DOHH2 (cell line): ENCODE results near the gene VSIG8.
A peak's percentile ranks its signal among the peaks of the same experiment; 100 is the strongest.

Experiments used
- H3F3A ChIP-seq: fragments of 200-600 bp; sonication (generic), shearing (Covaris generic); 2 replicates; pipeline ENCODE4 v1.6.0; 2016; ENCODE audit warnings: antibody characterized with exemption, mild to moderate bottlenecking; ENCODE audit not compliant: control insufficient read depth, insufficient read depth
- H3K27ac ChIP-seq: fragments of 200-600 bp; sonication (generic); 2 replicates; pipeline ENCODE4 v1.5.1; 2014; ENCODE audit warnings: low read depth, mild to moderate bottlenecking, low read length, moderate library complexity
- H3K27me3 ChIP-seq: fragments of 200-600 bp; sonication (generic); 2 replicates; pipeline ENCODE4 v1.6.1; 2014; ENCODE audit warnings: mild to moderate bottlenecking, low read length, mixed read lengths; ENCODE audit not compliant: control insufficient read depth
- H3K36me3 ChIP-seq: fragments of 200-600 bp; sonication (generic); 2 replicates; pipeline ENCODE4 v1.6.1; 2014; ENCODE audit warnings: mild to moderate bottlenecking, low read length, moderate library complexity, mixed read lengths; ENCODE audit not compliant: control insufficient read depth
- H3K4me1 ChIP-seq: fragments of 200-600 bp; sonication (generic); 2 replicates; pipeline ENCODE4 v1.6.1; 2014; ENCODE audit warnings: mild to moderate bottlenecking, low read length, mixed read lengths; ENCODE audit not compliant: control insufficient read depth
- H3K4me2 ChIP-seq: fragments of 200-600 bp; sonication (generic); 2 replicates; pipeline ENCODE4 v1.6.0; 2014; ENCODE audit warnings: mild to moderate bottlenecking, low read length, moderate library complexity
- H3K4me3 ChIP-seq: fragments of 200-600 bp; sonication (generic); 2 replicates; pipeline ENCODE4 v1.5.1; 2014; ENCODE audit warnings: mild to moderate bottlenecking, low read length, mixed read lengths
- H3K79me2 ChIP-seq: fragments of 200-600 bp; sonication (generic); 2 replicates; pipeline ENCODE4 v1.6.1; 2014; ENCODE audit warnings: mild to moderate bottlenecking, low read length, mixed read lengths; ENCODE audit not compliant: control insufficient read depth
- H3K9me2 ChIP-seq: fragments of 200-600 bp; sonication (generic); replicated peaks from 2 replicates; pipeline ENCODE4 v1.6.1; 2014; ENCODE audit warnings: mild to moderate bottlenecking, low read length, mixed read lengths; ENCODE audit not compliant: control insufficient read depth
- H3K9me3 ChIP-seq: fragments of 200-600 bp; sonication (generic); 2 replicates; pipeline ENCODE4 v1.6.1; 2014; ENCODE audit warnings: antibody characterized with exemption, low read length, mixed read lengths; ENCODE audit not compliant: control insufficient read depth, insufficient read depth
- H4K20me1 ChIP-seq: fragments of 200-600 bp; sonication (generic); 2 replicates; pipeline ENCODE4 v1.6.0; 2014; ENCODE audit warnings: low read depth, mild to moderate bottlenecking, antibody characterized with exemption, low read length, moderate library complexity; ENCODE audit not compliant: control insufficient read depth, insufficient read depth
- CTCF ChIP-seq: fragments of 200-600 bp; sonication (generic); IDR thresholded peaks from one replicate; pipeline ENCODE4 v1.5.1; 2014; ENCODE audit warnings: antibody characterized with exemption, mild to moderate bottlenecking, low read depth, low read length; ENCODE audit not compliant: poor library complexity, severe bottlenecking
- EZH2phosphoT487 ChIP-seq: fragments of 200-600 bp; sonication (generic); IDR thresholded peaks from 2 replicates; pipeline ENCODE4 v1.6.1; 2017; ENCODE audit warnings: borderline replicate concordance, mild to moderate bottlenecking, antibody characterized with exemption, low read length, moderate library complexity, mixed read lengths

The VSIG8 gene

DNA sequence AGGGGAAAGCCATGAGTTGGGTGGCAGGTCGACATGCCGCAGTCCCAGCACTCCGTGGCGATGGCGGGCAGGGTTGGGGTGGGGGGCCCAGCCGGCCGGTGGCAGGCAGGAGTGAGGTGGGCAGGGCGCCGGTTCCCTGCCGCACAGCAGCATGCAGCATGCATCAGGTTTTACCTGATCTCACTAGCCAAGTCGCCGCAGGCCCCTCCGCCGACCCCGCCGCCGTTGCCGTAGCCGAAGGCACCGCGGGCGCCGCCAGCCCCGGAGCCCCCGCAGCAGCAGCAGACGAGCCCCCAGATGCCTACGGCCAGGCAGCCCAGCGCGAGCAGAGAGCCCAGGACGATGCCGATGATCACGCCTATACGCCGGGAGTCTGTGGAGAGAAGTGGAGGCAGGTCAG is 6.7 kb downstream of the VSIG8 start:
- Histone ChIP-seq H3K4me2 (no peak overlapping the region), H3K4me3 (no peak overlapping the region)
- TF ChIP-seq CTCF (no peak), EZH2phosphoT487 (no peak)

GRCh38 chr1:159854693-159855192 is 7.7 kb downstream of the VSIG8 start:
- Histone ChIP-seq H3K4me3 (no peak overlapping the region), H4K20me1 (no peaks in the 10 kb centered on the region), H3K79me2 (no peaks in the 10 kb centered on the region), H3K9me2 (no peaks in the 10 kb centered on the region), H3K27me3 (peaks cover 39% of the 10 kb centered on the region), H3K4me2 (no peak overlapping the region), H3K36me3 (no peaks in the 10 kb centered on the region), H3K4me1 (no peaks in the 10 kb centered on the region), H3K27ac (no peak overlapping the region), H3K9me3 (no peaks in the 10 kb centered on the region), H3F3A (no peaks in the 10 kb centered on the region)
- TF ChIP-seq CTCF: no peak
- TF ChIP-seq EZH2phosphoT487: peak; percentile 32; the same call in 1 of the 2 replicates

More for the DNA sequence above, 6.7 kb downstream of the VSIG8 start:
- Histone ChIP-seq H3F3A (no peaks in the 10 kb centered on the region), H4K20me1 (no peaks in the 10 kb centered on the region), H3K79me2 (no peaks in the 10 kb centered on the region), H3K9me3 (no peaks in the 10 kb centered on the region), H3K9me2 (no peaks in the 10 kb centered on the region), H3K36me3 (no peaks in the 10 kb centered on the region), H3K27me3 (peaks cover 36% of the 10 kb centered on the region), H3K4me1 (no peaks in the 10 kb centered on the region), H3K27ac (no peak overlapping the region)

- no peaks in the 10 kb centered on the region for H3K9me2 ChIP-seq
- no peak overlapping the region for H3K27ac ChIP-seq
These were observed 8.3 kb downstream of the VSIG8 start for GRCh38 chr1:159854116-159854692.

More at GRCh38 chr1:159854116-159854692, 8.3 kb downstream of the VSIG8 start:
- H3K4me1 ChIP-seq: no peaks in the 10 kb centered on the region
- H3F3A ChIP-seq: no peaks in the 10 kb centered on the region
- no peaks in the 10 kb centered on the region for H4K20me1 ChIP-seq
- H3K4me2 ChIP-seq: no peak overlapping the region
- no peaks in the 10 kb centered on the region for H3K79me2 ChIP-seq
- H3K27me3 ChIP-seq: peaks cover 39% of the 10 kb centered on the region
- H3K9me3 ChIP-seq: no peaks in the 10 kb centered on the region
- no peaks in the 10 kb centered on the region for H3K36me3 ChIP-seq
- H3K4me3 ChIP-seq: no peak overlapping the region
- TF ChIP-seq CTCF (no peak), EZH2phosphoT487 (no peak)
